GM18867 (cell line): ENCODE results near the gene CCDC40.
A peak's percentile ranks its signal among the peaks of the same experiment; 100 is the strongest.

ENCODE experiments used
- ATAC-seq: cut with Tn5 transposase; IDR thresholded peaks from one replicate; pipeline ENCODE4 v1.9.1; 2021; ENCODE audit warnings: mild to moderate bottlenecking, moderate library complexity; ENCODE audit not compliant: unreplicated experiment

CCDC40 gene

GRCh38 chr17:80099291-80100034 is 63.0 kb downstream of the CCDC40 start:
- ATAC-seq, result no peak

- no peak for ATAC-seq
These were observed 63.5 kb downstream of the CCDC40 start for GRCh38 chr17:80100035-80100323.

- ATAC-seq, result peak; percentile 71
These were observed 64.8 kb downstream of the CCDC40 start, which contains the start of gene GAA for GRCh38 chr17:80101011-80101945. GAA (plus strand) TSS chr17:80101581; CDS start chr17:80104587, 3,006 bp downstream.

GRCh38 chr17:80101946-80102663 is 65.7 kb downstream of the CCDC40 start:
- no peak for ATAC-seq

GRCh38 chr17:80102664-80103448 is 66.4 kb downstream of the CCDC40 start:
- ATAC-seq, result no peak

- no peak for ATAC-seq
These were observed 67.1 kb downstream of the CCDC40 start for GRCh38 chr17:80103449-80104085.

GRCh38 chr17:80104321-80104955 is 68.0 kb downstream of the CCDC40 start:
- no peak for ATAC-seq

GRCh38 chr17:80104956-80105375 is 68.5 kb downstream of the CCDC40 start:
- no peak for ATAC-seq

- no peak for ATAC-seq
These were observed 69.3 kb downstream of the CCDC40 start for GRCh38 chr17:80105762-80106161.

GRCh38 chr17:80106176-80106575 is 69.7 kb downstream of the CCDC40 start:
- ATAC-seq, result no peak

- no peak for ATAC-seq
These were observed 70.3 kb downstream of the CCDC40 start for GRCh38 chr17:80106751-80107150.

GRCh38 chr17:80107231-80108021 is 71.0 kb downstream of the CCDC40 start:
- no peak for ATAC-seq

GRCh38 chr17:80108036-80108971 is 71.9 kb downstream of the CCDC40 start:
- ATAC-seq, result no peak

- ATAC-seq, result no peak
These were observed 72.7 kb downstream of the CCDC40 start for GRCh38 chr17:80109066-80109660.

GRCh38 chr17:80109713-80110446 is 73.4 kb downstream of the CCDC40 start:
- ATAC-seq, result no peak

- no peak for ATAC-seq
These were observed 74.0 kb downstream of the CCDC40 start for GRCh38 chr17:80110447-80110812.
